ENCODE measurements around the gene TBC1D14. TPM values are rescaled to one million over a fixed set of nuclear protein-coding genes. Genes with fewer than 3 reads are reported as not detected.
A peak's percentile ranks its signal among the peaks of the same experiment; 100 is the strongest.

Gene TBC1D14
- polyA plus RNA-seq, 2 donors, result 13.4 to 23.2 TPM

DNA sequence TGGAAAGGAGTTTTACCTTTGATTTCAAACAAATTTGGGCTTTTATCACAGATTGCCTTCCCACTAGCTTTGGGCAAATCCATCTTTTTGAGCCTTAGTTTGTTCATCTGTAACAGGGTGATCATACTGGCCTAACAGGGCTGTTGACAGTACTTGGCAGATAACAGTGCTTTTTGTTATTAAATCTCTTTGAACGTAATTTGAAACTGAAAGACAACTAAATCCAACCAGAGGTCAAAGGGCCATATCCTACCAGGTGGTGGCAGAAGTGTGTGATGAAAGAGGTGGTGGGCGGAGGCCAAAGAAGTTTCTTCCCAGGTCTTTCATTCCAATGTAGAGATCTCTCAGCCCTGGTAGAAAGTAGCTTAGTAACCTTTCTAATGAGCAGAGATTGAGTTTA is 98.3 kb downstream of the TBC1D14 start:
- Histone ChIP-seq H3K27ac (ENCODE audit: low read depth in 2 of 2, low read length in 1 of 2) (peak overlapping the region in 1 of 2 donors; percentile 36), H3K36me3 (ENCODE audit: control insufficient read depth in 2 of 2, insufficient read depth in 2 of 2, low read length in 1 of 2) (peaks cover 8 to 16% of the 10 kb centered on the region in 2 donors), H3K4me3 (ENCODE audit: low read depth in 1 of 2, low read length in 2 of 2) (no peak overlapping the region), H3K9me3 (ENCODE audit: control insufficient read depth in 2 of 2, insufficient read depth in 1 of 2, low read depth in 1 of 2, low read length in 1 of 2) (no peaks in the 10 kb centered on the region), H3K27me3 (ENCODE audit: control insufficient read depth in 1 of 2, insufficient read depth in 2 of 2, low read length in 2 of 2) (no peaks in the 10 kb centered on the region), H3K4me1 (ENCODE audit: control insufficient read depth in 2 of 2, insufficient read depth in 2 of 2, low read length in 1 of 2) (peaks cover 0 to 2% of the 10 kb centered on the region in 2 donors)
- WGBS, 2 donors, result 47 to 69% methylated on average over 2 of the region's 2 CpGs

DNA sequence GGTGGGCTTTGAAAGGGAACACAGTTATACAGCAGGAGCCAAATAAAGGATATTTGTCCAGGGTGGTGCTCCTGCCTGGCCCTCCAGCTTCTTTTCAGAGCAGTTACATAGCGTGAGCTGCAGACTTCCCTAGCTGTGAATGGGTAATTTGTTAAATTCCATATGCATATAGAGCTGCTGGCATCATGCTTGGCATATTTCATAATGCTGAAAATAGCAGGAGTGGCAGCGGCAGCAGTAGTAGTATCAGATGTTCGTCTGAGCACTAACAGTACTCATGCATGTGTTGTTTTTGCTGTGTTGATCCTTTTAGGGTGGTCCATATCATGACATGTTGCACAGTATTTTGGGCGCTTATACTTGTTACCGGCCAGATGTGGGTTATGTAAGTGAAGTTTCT is 99.9 kb downstream of the TBC1D14 start:
- Histone ChIP-seq H3K27ac (ENCODE audit: low read depth in 2 of 2, low read length in 1 of 2) (no peak overlapping the region), H3K4me1 (ENCODE audit: control insufficient read depth in 2 of 2, insufficient read depth in 2 of 2, low read length in 1 of 2) (no peaks in the 10 kb centered on the region), H3K4me3 (ENCODE audit: low read depth in 1 of 2, low read length in 2 of 2) (no peak overlapping the region), H3K9me3 (ENCODE audit: control insufficient read depth in 2 of 2, insufficient read depth in 1 of 2, low read depth in 1 of 2, low read length in 1 of 2) (no peaks in the 10 kb centered on the region), H3K27me3 (ENCODE audit: control insufficient read depth in 1 of 2, insufficient read depth in 2 of 2, low read length in 2 of 2) (no peaks in the 10 kb centered on the region), H3K36me3 (ENCODE audit: control insufficient read depth in 2 of 2, insufficient read depth in 2 of 2, low read length in 1 of 2) (peaks cover 14 to 20% of the 10 kb centered on the region in 2 donors)
- 91 to 93% methylated on average over 5 of the region's 5 CpGs for WGBS, 2 donors

DNA sequence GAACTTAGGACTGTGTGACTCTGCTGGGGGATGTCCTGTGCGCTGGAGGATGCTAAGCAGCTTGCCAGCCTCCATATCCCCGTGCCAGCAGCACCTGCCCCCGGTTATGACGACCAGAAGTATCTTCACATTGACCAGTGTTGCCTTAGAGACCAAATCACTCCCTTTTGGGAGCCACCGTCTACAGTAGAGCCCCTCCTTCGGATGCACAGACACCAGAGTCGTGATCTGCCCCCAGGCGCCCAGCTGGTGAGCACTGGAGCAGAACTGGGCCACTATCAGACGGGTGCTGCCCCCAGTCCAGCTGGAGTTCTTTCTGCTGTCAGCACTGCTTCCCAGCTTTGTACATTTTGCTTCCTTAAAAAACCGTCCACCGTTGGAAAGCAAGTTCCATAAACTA is 103.5 kb downstream of the TBC1D14 start:
- Histone ChIP-seq H3K4me3 (ENCODE audit: low read depth in 1 of 2, low read length in 2 of 2) (no peak overlapping the region), H3K27ac (ENCODE audit: low read depth in 2 of 2, low read length in 1 of 2) (no peak overlapping the region), H3K4me1 (ENCODE audit: control insufficient read depth in 2 of 2, insufficient read depth in 2 of 2, low read length in 1 of 2) (no peaks in the 10 kb centered on the region), H3K9me3 (ENCODE audit: control insufficient read depth in 2 of 2, insufficient read depth in 1 of 2, low read depth in 1 of 2, low read length in 1 of 2) (no peaks in the 10 kb centered on the region), H3K36me3 (ENCODE audit: control insufficient read depth in 2 of 2, insufficient read depth in 2 of 2, low read length in 1 of 2) (peaks cover 22 to 41% of the 10 kb centered on the region in 2 donors), H3K27me3 (ENCODE audit: control insufficient read depth in 1 of 2, insufficient read depth in 2 of 2, low read length in 2 of 2) (no peaks in the 10 kb centered on the region)
- WGBS, 2 donors, result 90 to 91% methylated on average over 11 of the region's 11 CpGs

DNA sequence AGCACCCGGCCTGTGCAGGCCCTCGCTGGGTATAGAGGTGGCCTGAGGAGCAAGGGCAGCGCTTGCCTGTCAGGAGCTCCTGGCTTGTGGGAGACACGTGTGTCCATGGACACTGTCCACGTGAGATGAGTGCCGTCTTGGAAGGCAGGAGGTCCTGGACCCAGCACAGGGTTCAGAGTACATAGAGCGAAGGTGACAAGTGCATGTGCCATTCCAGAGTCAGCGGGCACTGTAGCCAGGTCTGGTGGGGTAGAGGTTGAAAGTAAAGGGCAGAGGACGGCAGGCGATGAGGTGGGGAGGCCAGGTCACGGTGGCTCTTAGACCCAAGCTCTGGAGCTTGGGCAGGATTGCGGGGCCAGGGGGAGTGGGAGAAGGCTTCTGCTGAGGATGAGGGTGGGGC is 105.2 kb downstream of the TBC1D14 start:
- no peak overlapping the region for H3K27ac ChIP-seq (ENCODE audit: low read depth in 2 of 2, low read length in 1 of 2)
- no peaks in the 10 kb centered on the region for H3K27me3 ChIP-seq (ENCODE audit: control insufficient read depth in 1 of 2, insufficient read depth in 2 of 2, low read length in 2 of 2)
- no peaks in the 10 kb centered on the region for H3K9me3 ChIP-seq (ENCODE audit: control insufficient read depth in 2 of 2, insufficient read depth in 1 of 2, low read depth in 1 of 2, low read length in 1 of 2)
- WGBS, 2 donors, result 95 to 97% methylated on average over 12 of the region's 12 CpGs
- H3K4me3 ChIP-seq (ENCODE audit: low read depth in 1 of 2, low read length in 2 of 2), result no peak overlapping the region
- peaks cover 26 to 44% of the 10 kb centered on the region in 2 donors for H3K36me3 ChIP-seq (ENCODE audit: control insufficient read depth in 2 of 2, insufficient read depth in 2 of 2, low read length in 1 of 2)
- no peaks in the 10 kb centered on the region for H3K4me1 ChIP-seq (ENCODE audit: control insufficient read depth in 2 of 2, insufficient read depth in 2 of 2, low read length in 1 of 2)

DNA sequence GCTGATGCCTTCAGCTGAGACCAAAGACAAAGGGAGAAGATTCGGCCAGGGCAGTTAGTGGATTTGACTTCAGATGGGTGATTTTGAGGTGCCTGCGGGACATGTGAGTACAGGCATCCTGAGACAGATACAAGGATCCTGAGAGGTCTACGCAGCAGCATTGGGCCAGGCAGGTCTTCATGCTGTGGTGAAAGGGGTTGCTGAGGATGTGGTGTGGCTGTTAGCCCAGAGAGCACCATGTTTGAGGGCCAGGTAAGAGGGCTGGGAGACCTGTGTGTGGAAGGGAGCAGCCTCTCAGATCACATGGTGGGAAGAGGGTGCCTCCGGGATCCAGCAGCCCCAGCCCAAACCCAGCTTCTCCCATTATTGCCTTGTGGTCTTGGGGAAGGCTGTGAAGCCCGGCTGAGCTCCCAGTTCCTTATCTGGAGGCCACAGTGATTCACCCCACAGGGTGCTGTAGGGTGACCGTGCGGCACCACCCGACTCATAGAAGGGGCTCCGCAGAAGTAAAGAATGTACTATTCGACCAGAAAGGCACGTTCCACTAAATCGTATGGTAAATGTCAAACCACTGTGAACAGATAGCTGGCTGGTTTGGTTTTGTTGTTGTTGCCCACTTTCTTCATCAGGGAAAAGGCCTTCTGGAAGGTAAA is 105.9 kb downstream of the TBC1D14 start:
- WGBS, 2 donors, result 83 to 95% methylated on average over 12 of the region's 12 CpGs
- Histone ChIP-seq H3K27ac (ENCODE audit: low read depth in 2 of 2, low read length in 1 of 2) (no peak overlapping the region), H3K4me1 (ENCODE audit: control insufficient read depth in 2 of 2, insufficient read depth in 2 of 2, low read length in 1 of 2) (no peaks in the 10 kb centered on the region), H3K9me3 (ENCODE audit: control insufficient read depth in 2 of 2, insufficient read depth in 1 of 2, low read depth in 1 of 2, low read length in 1 of 2) (no peaks in the 10 kb centered on the region), H3K4me3 (ENCODE audit: low read depth in 1 of 2, low read length in 2 of 2) (no peak overlapping the region), H3K27me3 (ENCODE audit: control insufficient read depth in 1 of 2, insufficient read depth in 2 of 2, low read length in 2 of 2) (no peaks in the 10 kb centered on the region), H3K36me3 (ENCODE audit: control insufficient read depth in 2 of 2, insufficient read depth in 2 of 2, low read length in 1 of 2) (peaks cover 26 to 44% of the 10 kb centered on the region in 2 donors)

DNA sequence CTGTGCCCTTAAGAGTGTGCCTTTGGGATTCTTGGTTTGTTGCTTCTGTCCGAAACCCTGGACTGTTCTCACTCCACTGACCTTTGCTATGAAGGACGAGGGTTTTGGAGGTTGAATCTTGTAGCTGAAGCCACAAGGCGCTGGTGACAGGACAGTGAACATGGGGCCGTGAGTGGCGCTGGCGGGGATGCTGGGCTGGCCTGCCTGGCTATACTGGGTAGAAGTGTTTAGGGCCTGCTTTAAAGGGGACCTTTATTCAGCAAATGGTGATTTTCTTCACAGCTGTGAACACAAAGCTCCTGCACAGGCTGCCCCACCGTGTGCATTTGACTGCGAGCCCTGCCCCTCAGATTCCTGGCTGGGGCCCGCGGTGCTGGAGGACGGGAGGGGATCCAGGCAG is 106.5 kb downstream of the TBC1D14 start:
- H3K4me1 ChIP-seq (ENCODE audit: control insufficient read depth in 2 of 2, insufficient read depth in 2 of 2, low read length in 1 of 2), result no peaks in the 10 kb centered on the region
- WGBS, 2 donors, result 80 to 85% methylated on average over 11 of the region's 11 CpGs
- H3K27me3 ChIP-seq (ENCODE audit: control insufficient read depth in 1 of 2, insufficient read depth in 2 of 2, low read length in 2 of 2), result no peaks in the 10 kb centered on the region
- H3K4me3 ChIP-seq (ENCODE audit: low read depth in 1 of 2, low read length in 2 of 2), result no peak overlapping the region
- H3K27ac ChIP-seq (ENCODE audit: low read depth in 2 of 2, low read length in 1 of 2), result no peak overlapping the region
- H3K9me3 ChIP-seq (ENCODE audit: control insufficient read depth in 2 of 2, insufficient read depth in 1 of 2, low read depth in 1 of 2, low read length in 1 of 2), result no peaks in the 10 kb centered on the region
- H3K36me3 ChIP-seq (ENCODE audit: control insufficient read depth in 2 of 2, insufficient read depth in 2 of 2, low read length in 1 of 2), result peaks cover 26 to 45% of the 10 kb centered on the region in 2 donors

DNA sequence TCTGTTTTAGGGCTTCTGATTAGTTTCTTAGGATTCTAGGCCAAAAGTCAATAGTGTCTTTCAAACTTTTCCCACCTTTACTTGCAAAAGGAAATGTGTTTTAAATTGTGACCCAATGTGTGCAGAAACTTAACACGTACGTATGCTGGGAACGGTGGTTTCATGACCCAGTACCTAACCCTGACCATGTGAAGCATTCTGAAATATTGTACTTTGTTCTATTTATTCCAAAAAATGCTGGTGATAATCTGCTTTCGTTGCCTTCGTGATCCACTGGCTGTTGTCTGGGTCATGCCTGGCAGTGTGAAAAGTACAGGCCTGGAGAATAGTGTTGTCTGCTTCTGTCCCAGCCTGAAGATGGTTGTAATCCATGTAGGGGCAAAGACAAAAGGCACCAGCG is 106.9 kb downstream of the TBC1D14 start:
- 95 to 96% methylated on average over 6 of the region's 6 CpGs for WGBS, 2 donors
- H3K27ac ChIP-seq (ENCODE audit: low read depth in 2 of 2, low read length in 1 of 2), result no peak overlapping the region

DNA sequence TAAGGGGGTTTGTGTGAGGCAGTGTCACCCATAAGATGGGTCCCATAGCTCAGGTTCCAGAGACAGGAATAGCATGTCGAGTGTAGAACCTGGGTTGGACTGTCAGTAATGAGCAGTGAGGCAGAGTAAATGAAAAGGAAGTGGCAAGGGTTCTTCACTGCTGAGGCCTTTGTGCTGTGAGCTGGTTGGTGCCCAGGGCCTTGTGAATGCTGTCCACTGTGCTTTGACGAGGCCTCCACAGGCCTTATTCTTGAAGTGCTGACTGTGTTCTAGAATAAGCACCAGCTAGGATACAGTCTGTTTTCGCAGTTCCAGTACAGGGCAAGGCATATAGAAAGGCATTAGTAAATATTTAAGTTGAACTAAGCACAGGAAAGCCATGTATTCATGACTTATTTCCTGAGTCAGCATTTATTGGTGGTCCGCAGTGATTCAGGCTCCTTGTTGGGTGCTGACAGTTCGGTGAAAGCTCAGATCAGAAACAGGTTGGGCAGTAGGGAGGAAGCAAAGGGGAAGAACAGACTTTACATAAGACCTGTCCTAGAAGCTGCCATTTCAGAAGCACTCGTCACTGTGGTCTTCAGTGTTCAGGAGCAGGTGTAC is 107.9 kb downstream of the TBC1D14 start:
- Histone ChIP-seq H3K9me3 (ENCODE audit: control insufficient read depth in 2 of 2, insufficient read depth in 1 of 2, low read depth in 1 of 2, low read length in 1 of 2) (no peaks in the 10 kb centered on the region), H3K36me3 (ENCODE audit: control insufficient read depth in 2 of 2, insufficient read depth in 2 of 2, low read length in 1 of 2) (peaks cover 29 to 47% of the 10 kb centered on the region in 2 donors), H3K27me3 (ENCODE audit: control insufficient read depth in 1 of 2, insufficient read depth in 2 of 2, low read length in 2 of 2) (no peaks in the 10 kb centered on the region), H3K4me3 (ENCODE audit: low read depth in 1 of 2, low read length in 2 of 2) (no peak overlapping the region), H3K27ac (ENCODE audit: low read depth in 2 of 2, low read length in 1 of 2) (no peak overlapping the region), H3K4me1 (ENCODE audit: control insufficient read depth in 2 of 2, insufficient read depth in 2 of 2, low read length in 1 of 2) (no peaks in the 10 kb centered on the region)
- WGBS, 2 donors, result 93 to 95% methylated on average over 6 of the region's 6 CpGs

More for the DNA sequence above, 106.9 kb downstream of the TBC1D14 start:
- no peak overlapping the region for H3K4me3 ChIP-seq (ENCODE audit: low read depth in 1 of 2, low read length in 2 of 2)
- peaks cover 26 to 44% of the 10 kb centered on the region in 2 donors for H3K36me3 ChIP-seq (ENCODE audit: control insufficient read depth in 2 of 2, insufficient read depth in 2 of 2, low read length in 1 of 2)
- H3K27me3 ChIP-seq (ENCODE audit: control insufficient read depth in 1 of 2, insufficient read depth in 2 of 2, low read length in 2 of 2), result no peaks in the 10 kb centered on the region
- no peaks in the 10 kb centered on the region for H3K9me3 ChIP-seq (ENCODE audit: control insufficient read depth in 2 of 2, insufficient read depth in 1 of 2, low read depth in 1 of 2, low read length in 1 of 2)
- no peaks in the 10 kb centered on the region for H3K4me1 ChIP-seq (ENCODE audit: control insufficient read depth in 2 of 2, insufficient read depth in 2 of 2, low read length in 1 of 2)

DNA sequence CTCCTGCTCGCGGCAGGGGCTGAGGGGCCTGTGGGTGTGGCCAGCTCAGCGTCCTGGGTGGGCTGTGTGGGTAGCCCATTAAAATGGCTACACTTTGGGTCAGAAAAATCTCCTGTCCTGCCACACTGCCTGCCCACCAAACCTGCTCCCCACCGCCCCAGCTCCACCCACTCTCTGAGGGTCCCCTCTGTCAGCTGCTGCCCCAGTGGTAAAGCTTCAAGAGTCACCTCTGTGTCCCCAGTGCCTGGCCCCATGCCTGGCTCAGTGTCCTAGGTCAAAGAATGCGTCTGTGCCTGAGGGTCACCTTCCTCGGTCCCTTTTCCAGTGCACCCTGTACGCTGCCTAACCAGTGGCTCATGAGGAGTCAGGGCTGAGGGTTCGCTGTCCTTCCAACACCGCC is 108.7 kb downstream of the TBC1D14 start:
- no peaks in the 10 kb centered on the region for H3K4me1 ChIP-seq (ENCODE audit: control insufficient read depth in 2 of 2, insufficient read depth in 2 of 2, low read length in 1 of 2)
- 93 to 96% methylated on average over 9 of the region's 9 CpGs for WGBS, 2 donors
- H3K36me3 ChIP-seq (ENCODE audit: control insufficient read depth in 2 of 2, insufficient read depth in 2 of 2, low read length in 1 of 2), result peaks cover 26 to 44% of the 10 kb centered on the region in 2 donors
- no peaks in the 10 kb centered on the region for H3K27me3 ChIP-seq (ENCODE audit: control insufficient read depth in 1 of 2, insufficient read depth in 2 of 2, low read length in 2 of 2)
- no peak overlapping the region for H3K4me3 ChIP-seq (ENCODE audit: low read depth in 1 of 2, low read length in 2 of 2)
- H3K9me3 ChIP-seq (ENCODE audit: control insufficient read depth in 2 of 2, insufficient read depth in 1 of 2, low read depth in 1 of 2, low read length in 1 of 2), result no peaks in the 10 kb centered on the region
- no peak overlapping the region for H3K27ac ChIP-seq (ENCODE audit: low read depth in 2 of 2, low read length in 1 of 2)

DNA sequence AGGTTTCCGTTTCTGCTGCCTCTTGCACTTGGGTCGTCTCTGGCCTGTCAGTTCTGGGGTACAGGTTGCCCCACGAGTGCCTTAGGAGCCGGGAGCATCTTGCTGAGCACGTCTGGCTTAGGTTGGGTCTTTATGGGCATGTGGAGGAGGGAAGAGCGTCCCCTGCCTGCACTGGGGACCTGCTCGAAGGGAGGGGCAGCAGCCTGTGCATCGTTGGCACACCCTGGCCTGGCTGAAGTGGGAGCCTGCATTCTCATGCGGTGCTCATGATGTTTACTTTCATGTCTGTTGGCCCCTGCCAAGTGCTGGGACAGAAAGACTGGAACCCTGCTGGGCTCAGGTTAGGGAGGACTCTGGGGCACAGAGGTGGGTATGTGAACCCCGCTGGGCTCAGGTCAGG is 109.7 kb downstream of the TBC1D14 start:
- H3K27ac ChIP-seq (ENCODE audit: low read depth in 2 of 2, low read length in 1 of 2), result no peak overlapping the region
- H3K4me3 ChIP-seq (ENCODE audit: low read depth in 1 of 2, low read length in 2 of 2), result no peak overlapping the region
- H3K9me3 ChIP-seq (ENCODE audit: control insufficient read depth in 2 of 2, insufficient read depth in 1 of 2, low read depth in 1 of 2, low read length in 1 of 2), result no peaks in the 10 kb centered on the region
- 90 to 91% methylated on average over 9 to 10 of the region's 10 CpGs for WGBS, 2 donors
- no peaks in the 10 kb centered on the region for H3K4me1 ChIP-seq (ENCODE audit: control insufficient read depth in 2 of 2, insufficient read depth in 2 of 2, low read length in 1 of 2)
- H3K36me3 ChIP-seq (ENCODE audit: control insufficient read depth in 2 of 2, insufficient read depth in 2 of 2, low read length in 1 of 2), result peaks cover 24 to 47% of the 10 kb centered on the region in 2 donors
- H3K27me3 ChIP-seq (ENCODE audit: control insufficient read depth in 1 of 2, insufficient read depth in 2 of 2, low read length in 2 of 2), result no peaks in the 10 kb centered on the region

Measured in esophagus (tissue), 2 donors.